ENCODE results near the gene PRR20G.

DNA sequence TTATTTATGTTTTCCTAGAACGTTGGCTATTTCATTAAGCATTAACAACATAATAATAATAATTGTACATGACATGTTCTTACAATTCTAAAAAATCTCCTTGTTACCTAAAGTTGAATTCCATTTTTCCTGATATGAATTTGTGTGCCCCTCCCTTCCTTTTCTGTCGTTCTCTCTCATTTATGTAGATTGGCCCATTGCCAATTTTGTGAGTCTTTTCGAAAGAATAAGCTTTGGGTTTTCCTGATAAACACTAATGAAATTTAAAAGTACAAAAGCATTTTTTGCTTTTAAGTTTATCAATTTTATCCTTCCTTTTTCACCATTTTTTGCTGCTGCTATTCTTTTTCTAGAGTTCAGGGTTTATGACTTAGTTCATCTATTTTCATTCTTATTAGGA lies 50.0 kb downstream of the PRR20G start:
- TF ChIP-seq EP300 (IDR thresholded peaks at IDR 0.05) (no peak), MAFK (IDR thresholded peaks at IDR 0.05; ENCODE audit: partially characterized antibody) (no peak), REST (IDR thresholded peaks at IDR 0.05) (no peak), MYC (IDR thresholded peaks at IDR 0.05; ENCODE audit: borderline replicate concordance, low read length) (no peak), POLR2A (IDR thresholded peaks at IDR 0.05; ENCODE audit: low read length) (no peak), JUN (IDR thresholded peaks at IDR 0.05) (no peak), GATA3 (IDR thresholded peaks at IDR 0.05; ENCODE audit: borderline replicate concordance) (no peak), PHF8 (IDR thresholded peaks at IDR 0.05; ENCODE audit: borderline replicate concordance, low read depth) (no peak), RCOR1 (IDR thresholded peaks at IDR 0.05; ENCODE audit: low read depth, low read length) (no peak)
- TF ChIP-seq, protein P1, sequence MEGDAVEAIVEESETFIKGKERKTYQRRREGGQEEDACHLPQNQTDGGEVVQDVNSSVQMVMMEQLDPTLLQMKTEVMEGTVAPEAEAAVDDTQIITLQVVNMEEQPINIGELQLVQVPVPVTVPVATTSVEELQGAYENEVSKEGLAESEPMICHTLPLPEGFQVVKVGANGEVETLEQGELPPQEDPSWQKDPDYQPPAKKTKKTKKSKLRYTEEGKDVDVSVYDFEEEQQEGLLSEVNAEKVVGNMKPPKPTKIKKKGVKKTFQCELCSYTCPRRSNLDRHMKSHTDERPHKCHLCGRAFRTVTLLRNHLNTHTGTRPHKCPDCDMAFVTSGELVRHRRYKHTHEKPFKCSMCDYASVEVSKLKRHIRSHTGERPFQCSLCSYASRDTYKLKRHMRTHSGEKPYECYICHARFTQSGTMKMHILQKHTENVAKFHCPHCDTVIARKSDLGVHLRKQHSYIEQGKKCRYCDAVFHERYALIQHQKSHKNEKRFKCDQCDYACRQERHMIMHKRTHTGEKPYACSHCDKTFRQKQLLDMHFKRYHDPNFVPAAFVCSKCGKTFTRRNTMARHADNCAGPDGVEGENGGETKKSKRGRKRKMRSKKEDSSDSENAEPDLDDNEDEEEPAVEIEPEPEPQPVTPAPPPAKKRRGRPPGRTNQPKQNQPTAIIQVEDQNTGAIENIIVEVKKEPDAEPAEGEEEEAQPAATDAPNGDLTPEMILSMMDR (IDR thresholded peaks at IDR 0.05) = no peak

All from A549 (cell line).